Loucy (cell line): ENCODE results near the gene CS.
A peak's percentile ranks its signal among the peaks of the same experiment; 100 is the strongest.
"Not testable (repeated sequence)": the region's sequence is repeated elsewhere in the genome, so short reads cannot be mapped to it uniquely, and the experiment has no call there.

ENCODE experiments used
- H2AFZ ChIP-seq: fragments of 200-600 bp; sonication (generic); 2 replicates; pipeline ENCODE4 v1.6.0; 2016; ENCODE audit warnings: antibody characterized with exemption, mild to moderate bottlenecking, low read length, moderate library complexity
- H3F3A ChIP-seq: fragments of 200-600 bp; 2 replicates; pipeline ENCODE4 v1.6.0; 2016; ENCODE audit warnings: antibody characterized with exemption, low read depth, mild to moderate bottlenecking
- H3K27me3 ChIP-seq: fragments of 200-600 bp; sonication (generic); 2 replicates; pipeline ENCODE4 v1.6.1; 2014; ENCODE audit warnings: low read length, mild to moderate bottlenecking; ENCODE audit not compliant: insufficient read depth, poor library complexity, severe bottlenecking
- H3K36me3 ChIP-seq: fragments of 200-600 bp; sonication (generic); 2 replicates; pipeline ENCODE4 v1.6.1; 2016; ENCODE audit warnings: low read length; ENCODE audit not compliant: insufficient read depth
- H3K4me1 ChIP-seq: fragments of 200-600 bp; sonication (generic); 2 replicates; pipeline ENCODE4 v1.5.1; 2014; ENCODE audit warnings: low read length, mild to moderate bottlenecking; ENCODE audit not compliant: insufficient read depth, poor library complexity, severe bottlenecking
- H3K4me2 ChIP-seq: fragments of 200-600 bp; sonication (generic); 2 replicates; pipeline ENCODE4 v1.6.0; 2014; ENCODE audit warnings: antibody characterized with exemption, low read length, low read depth, mild to moderate bottlenecking; ENCODE audit not compliant: poor library complexity, severe bottlenecking
- H3K4me3 ChIP-seq: fragments of 200-600 bp; sonication (generic); 2 replicates; pipeline ENCODE4 v1.5.1; 2014; ENCODE audit warnings: low read length, mild to moderate bottlenecking, mixed read lengths; ENCODE audit not compliant: poor library complexity, severe bottlenecking
- H3K79me2 ChIP-seq: fragments of 200-600 bp; sonication (generic); 2 replicates; pipeline ENCODE4 v1.6.1; 2014; ENCODE audit warnings: low read length; ENCODE audit not compliant: insufficient read depth
- H3K9ac ChIP-seq: fragments of 200-600 bp; sonication (generic); 2 replicates; pipeline ENCODE4 v1.6.0; 2014; ENCODE audit warnings: mild to moderate bottlenecking, low read depth, low read length, moderate library complexity; ENCODE audit not compliant: poor library complexity, severe bottlenecking
- H3K9me2 ChIP-seq: fragments of 200-600 bp; sonication (generic); replicated peaks from 2 replicates; pipeline ENCODE4 v1.6.1; 2016; ENCODE audit warnings: low read depth, low read length, mixed read lengths
- H3K9me3 ChIP-seq: fragments of 200-600 bp; sonication (generic); 2 replicates; pipeline ENCODE4 v1.6.1; 2014; ENCODE audit warnings: mild to moderate bottlenecking, antibody characterized with exemption, low read length, low read depth; ENCODE audit not compliant: insufficient read depth
- H4K20me1 ChIP-seq: fragments of 200-600 bp; sonication (generic); 2 replicates; pipeline ENCODE4 v1.6.0; 2014; ENCODE audit warnings: antibody characterized with exemption, low read length, mild to moderate bottlenecking; ENCODE audit not compliant: insufficient read depth, poor library complexity, severe bottlenecking
- EZH2phosphoT487 ChIP-seq: fragments of 200-600 bp; IDR thresholded peaks from 2 replicates; pipeline ENCODE4 v1.6.1; 2018; ENCODE audit warnings: antibody characterized with exemption, mild to moderate bottlenecking, moderate library complexity, borderline replicate concordance
- TF ChIP-seq, protein P1 (sequence below): fragments of 200-600 bp; sonication (generic); conservative IDR thresholded peaks from 2 replicates; pipeline ENCODE4 v1.5.1; 2014; ENCODE audit warnings: mild to moderate bottlenecking, antibody characterized with exemption, low read length

Gene CS

GRCh38 chr12:56262955-56263354 lies 37.2 kb downstream of the CS start:
- H3K4me2 ChIP-seq, H3F3A ChIP-seq, H2AFZ ChIP-seq, H3K36me3 ChIP-seq, H3K9ac ChIP-seq, H3K9me2 ChIP-seq, H3K9me3 ChIP-seq, H4K20me1 ChIP-seq, H3K4me3 ChIP-seq, H3K27me3 ChIP-seq, H3K79me2 ChIP-seq: not testable (repeated sequence)
- H3K4me1 ChIP-seq = peaks cover 16% of the 10 kb centered on the region
- TF ChIP-seq, protein P1, sequence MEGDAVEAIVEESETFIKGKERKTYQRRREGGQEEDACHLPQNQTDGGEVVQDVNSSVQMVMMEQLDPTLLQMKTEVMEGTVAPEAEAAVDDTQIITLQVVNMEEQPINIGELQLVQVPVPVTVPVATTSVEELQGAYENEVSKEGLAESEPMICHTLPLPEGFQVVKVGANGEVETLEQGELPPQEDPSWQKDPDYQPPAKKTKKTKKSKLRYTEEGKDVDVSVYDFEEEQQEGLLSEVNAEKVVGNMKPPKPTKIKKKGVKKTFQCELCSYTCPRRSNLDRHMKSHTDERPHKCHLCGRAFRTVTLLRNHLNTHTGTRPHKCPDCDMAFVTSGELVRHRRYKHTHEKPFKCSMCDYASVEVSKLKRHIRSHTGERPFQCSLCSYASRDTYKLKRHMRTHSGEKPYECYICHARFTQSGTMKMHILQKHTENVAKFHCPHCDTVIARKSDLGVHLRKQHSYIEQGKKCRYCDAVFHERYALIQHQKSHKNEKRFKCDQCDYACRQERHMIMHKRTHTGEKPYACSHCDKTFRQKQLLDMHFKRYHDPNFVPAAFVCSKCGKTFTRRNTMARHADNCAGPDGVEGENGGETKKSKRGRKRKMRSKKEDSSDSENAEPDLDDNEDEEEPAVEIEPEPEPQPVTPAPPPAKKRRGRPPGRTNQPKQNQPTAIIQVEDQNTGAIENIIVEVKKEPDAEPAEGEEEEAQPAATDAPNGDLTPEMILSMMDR = peak; percentile 42

GRCh38 chr12:56261503-56262232 lies 38.5 kb downstream of the CS start:
- TF ChIP-seq, protein P1 = no peak
- no peak for TF ChIP-seq EZH2phosphoT487
- H3K36me3 ChIP-seq = no peaks in the 10 kb centered on the region
- no peak overlapping the region for H2AFZ ChIP-seq
- no peak overlapping the region for H3K4me2 ChIP-seq
- H3K9me3 ChIP-seq = no peaks in the 10 kb centered on the region
- peaks cover 14% of the 10 kb centered on the region for H3K79me2 ChIP-seq
- peaks cover 20% of the 10 kb centered on the region for H3K4me1 ChIP-seq
- H3K27me3 ChIP-seq = no peaks in the 10 kb centered on the region
- H3F3A ChIP-seq = no peaks in the 10 kb centered on the region
- H4K20me1 ChIP-seq = peaks cover 13% of the 10 kb centered on the region
- no peak overlapping the region for H3K9ac ChIP-seq
- H3K9me2 ChIP-seq = no peaks in the 10 kb centered on the region
- no peak overlapping the region for H3K4me3 ChIP-seq

- Histone ChIP-seq H3K9ac (no peak overlapping the region), H3K27me3 (no peaks in the 10 kb centered on the region), H4K20me1 (peaks cover 20% of the 10 kb centered on the region), H3K36me3 (no peaks in the 10 kb centered on the region), H3K4me3 (no peak overlapping the region), H3K4me2 (no peak overlapping the region), H3K9me2 (no peaks in the 10 kb centered on the region), H3K79me2 (peaks cover 22% of the 10 kb centered on the region), H3F3A (no peaks in the 10 kb centered on the region), H3K4me1 (peaks cover 24% of the 10 kb centered on the region), H3K9me3 (no peaks in the 10 kb centered on the region), H2AFZ (no peak overlapping the region)
- TF ChIP-seq, protein P1 = no peak
- TF ChIP-seq EZH2phosphoT487 = no peak
These were observed 39.2 kb downstream of the CS start for GRCh38 chr12:56260921-56261320.
